HG02870 (cell line): ENCODE data around the gene STON1.
"Not testable (repeated sequence)": the region's sequence is repeated elsewhere in the genome, so short reads cannot be mapped to it uniquely, and the experiment has no call there.

Experiments used
- ATAC-seq: cut with Tn5 transposase; IDR thresholded peaks from one replicate; pipeline ENCODE4 v1.9.1; 2021; ENCODE audit warnings: mild to moderate bottlenecking, moderate library complexity; ENCODE audit not compliant: unreplicated experiment

Gene STON1

GRCh38 chr2:48617618-48618017, 87.7 kb downstream of the STON1 start, which contains the start of gene GTF2A1L:
GTF2A1L (plus strand) TSS chr2:48617856; CDS start chr2:48617875, 19 bp downstream.
- no peak for ATAC-seq

- ATAC-seq: no peak
These were observed 89.6 kb downstream of the STON1 start for GRCh38 chr2:48619526-48619925.

GRCh38 chr2:48620604-48621003, 90.7 kb downstream of the STON1 start:
- ATAC-seq: no peak

- ATAC-seq: not testable (repeated sequence)
These were observed 92.7 kb downstream of the STON1 start for GRCh38 chr2:48622691-48623090.

GRCh38 chr2:48624696-48625095, 94.7 kb downstream of the STON1 start:
- no peak for ATAC-seq

GRCh38 chr2:48626047-48626446, 96.1 kb downstream of the STON1 start:
- no peak for ATAC-seq

- no peak for ATAC-seq
These were observed 103.2 kb downstream of the STON1 start for GRCh38 chr2:48633143-48633542.

GRCh38 chr2:48635786-48636185, 105.8 kb downstream of the STON1 start:
- ATAC-seq: no peak

GRCh38 chr2:48638261-48638660, 108.3 kb downstream of the STON1 start:
- no peak for ATAC-seq
